Heart right ventricle (tissue), 16 donors: ENCODE measurements around the gene LAMTOR1. TPM values are rescaled to one million over a fixed set of nuclear protein-coding genes. Genes with fewer than 3 reads are reported as not detected.

ENCODE experiments used
- ATAC-seq, 8 donors: fragments of 200-7000 bp; cut with Tn5 transposase; one replicate each; pipeline ENCODE4 v1.9.1; 2020; ENCODE audit warnings: mild to moderate bottlenecking in 8 of 8, moderate library complexity in 8 of 8, moderate number of reproducible peaks in 1 of 8
- DNase-seq, 2 donors: peaks; one replicate each; pipeline ENCODE4 v3.0.0-alpha.2; 2020
- H3K27ac ChIP-seq, 10 donors: fragments of 200-600 bp; sonication (generic) in 2 of 10; one replicate each; pipeline versions ENCODE4 v1.5.0 to v1.8.0; 2020 to 2022; ENCODE audit warnings: mild to moderate bottlenecking in 3 of 10
- H3K27me3 ChIP-seq, 7 donors: fragments of 200-600 bp; one replicate each; pipeline ENCODE4 v1.8.0; 2021 to 2022; ENCODE audit warnings: mild to moderate bottlenecking in 2 of 7
- H3K36me3 ChIP-seq, 9 donors: fragments of 200-600 bp; sonication (generic) in 1 of 9; one replicate each; pipeline versions ENCODE4 v1.5.0 to v1.8.0; 2020 to 2022; ENCODE audit warnings: mild to moderate bottlenecking in 2 of 9
- H3K4me1 ChIP-seq, 9 donors: fragments of 200-600 bp; sonication (generic) in 1 of 9; one replicate each; pipeline versions ENCODE4 v1.5.0 to v1.8.0; 2020 to 2022; ENCODE audit warnings: mild to moderate bottlenecking in 4 of 9
- H3K4me3 ChIP-seq, 10 donors: fragments of 200-600 bp; sonication (generic) in 2 of 10; one replicate each; pipeline versions ENCODE4 v1.5.0 to v1.8.0; 2020 to 2022; ENCODE audit warnings: mild to moderate bottlenecking in 7 of 10, moderate library complexity in 2 of 10
- H3K9me3 ChIP-seq, 11 donors: fragments of 200-600 bp in 10 of 11; sonication (generic) in 2 of 11; one replicate each; pipeline versions ENCODE4 v1.5.0 to v1.8.0; 2013 to 2022; ENCODE audit warnings: mild to moderate bottlenecking in 2 of 11, control low read depth in 1 of 11, moderate library complexity in 1 of 11
- CTCF ChIP-seq, 9 donors: fragments of 200-600 bp; sonication (generic) in 2 of 9; IDR thresholded peaks; one replicate each; pipeline versions ENCODE4 v1.5.0 to v1.8.0; 2021 to 2022; ENCODE audit warnings: antibody characterized with exemption in 9 of 9, mild to moderate bottlenecking in 5 of 9, moderate library complexity in 1 of 9
- WGBS, 2 donors: extraction: QIAGEN DNeasy Blood & Tissue Kit; methylation state at CpG; one replicate each; pipeline ENCODE4 v1.1.7; 2013; ENCODE audit warnings: inconsistent platforms in 1 of 2; 5-methylcytosine and 5-hydroxymethylcytosine counted together
- intact Hi-C, 10 donors: fragments of 100-400 bp; cut with DNase I; formaldehyde crosslinking; loops; one replicate each; pipeline versions ENCODE4 v1.11.1 to v1.14.2; 2022
- polyA plus RNA-seq, 2 donors: library from polyadenylated mRNA; stranded (reverse); fragments of 200-250 nt; gene quantifications; one replicate each; pipeline ENCODE4 v1.2.3, GENCODE V29; 2013
- total RNA-seq, 10 donors: library from RNA; stranded (reverse); fragmentation: NEBNext Ultra II Directional in 3 of 10; extraction: Animal tissue kit (Norgen Biotek cat#: 25700) in 3 of 10; gene quantifications; one replicate each; pipeline versions ENCODE4 v1.2.1 to v1.2.4, GENCODE V29; 2021 to 2023
- donor health status: Arrhythmogenic right ventricular cardiomyopathy.
- donor health status: ischemic (EF 13 %, LVEDD 7.1; RV severe dilation, severe dysfunction).
- donor health status: healthy with polysubstance abuse.
- donor health status: DM: no; HTN: yes; CAD: no.
- donor health status: DM: no; HTN: no; CAD: no.
- donor health status: ischemic (EF 25% LVEDD 6.9; RV normal size, moderate dysfunction).
- donor health status: ischemic (EF 25% LVEDD 5.7; RV mildly dilated, moderate dysfunction).
- donor health status: healthy.
- donor health status: DM: yes; HTN: yes; CAD: no.
- donor health status: Ischemic cardiomyopathy.
- donor health status: ischemic (EF 35%, LVEDD 5.7; RV mildly dilated, moderate dysfunction).
- donor health status: nonischemic (EF 11% LVEDD 7.7; RV severe dilation, severe dysfunction).
- donor health status: DM: yes; HTN: yes; CAD: no.
- donor health status: PGD.
- donor health status: ischemic (EF 29% LVEDD 5.4; RV normal size, mild dysfunction).
- donor health status: nonischemic (EF 23%, LVEDD 6.1; RV moderate dilation, normal function).

The LAMTOR1 gene
- total and polyA plus RNA-seq, 12 donors = 58.3 to 158 (median 81.8) TPM

- Histone ChIP-seq H3K36me3 (peaks cover 0 to 23% (median 0%) of the 10 kb centered on the region in 9 donors), H3K27ac (peak overlapping the region in 7 of 10 donors; percentile 76 to 95 (median 89)), H3K4me1 (peaks cover 0 to 36% (median 15%) of the 10 kb centered on the region in 9 donors), H3K4me3 (no peak overlapping the region), H3K27me3 (no peaks in the 10 kb centered on the region), H3K9me3 (no peaks in the 10 kb centered on the region)
- intact Hi-C loops = loop anchor here in 2 of 10 donors (2.0 kb wide), 1 partner anchor 41 kb away; no protein-coding TSS in a partner anchor
- ATAC-seq = no peak
- no peak for DNase-seq
- WGBS, 2 donors = 91 to 97% methylated on average over 3 of the region's 3 CpGs
- no peak for TF ChIP-seq CTCF (IDR thresholded peaks at IDR 0.05)
Measured at GRCh38 chr11:72081821-72082453, 21.2 kb downstream of the LAMTOR1 start.

GRCh38 chr11:72081184-72081644 is 21.9 kb downstream of the LAMTOR1 start:
- WGBS, 2 donors = 71 to 72% methylated on average over 21 of the region's 21 CpGs
- Histone ChIP-seq H3K4me3 (peak overlapping the region in 9 of 10 donors; percentile 59 to 89 (median 75)), H3K9me3 (no peaks in the 10 kb centered on the region), H3K27me3 (no peaks in the 10 kb centered on the region), H3K27ac (peak overlapping the region; percentile 67 to 95 (median 87)), H3K36me3 (peaks cover 0 to 23% (median 0%) of the 10 kb centered on the region in 9 donors), H3K4me1 (peaks cover 0 to 36% (median 15%) of the 10 kb centered on the region in 9 donors)
- no peak for ATAC-seq
- no peak for DNase-seq
- intact Hi-C loops = loop anchor here in 2 of 10 donors (2.0 kb wide), 1 partner anchor 40 kb away; no protein-coding TSS in a partner anchor
- TF ChIP-seq CTCF (IDR thresholded peaks at IDR 0.05) = no peak

GRCh38 chr11:72080326-72081183 is 22.5 kb downstream of the LAMTOR1 start, which contains the start of the genes LRRC51 and NUMA1:
LRRC51 (plus strand) TSS chr11:72080850; CDS start chr11:72089084, 8,234 bp downstream.
NUMA1 (minus strand) TSS chr11:72080542; CDS start chr11:72035943, 44,599 bp downstream.
- peak within 1 kb of the TSS; percentile 43 to 89 (median 74) for H3K4me3 ChIP-seq
- peaks cover 0 to 39% (median 15%) of the 10 kb centered on the region in 9 donors for H3K4me1 ChIP-seq
- 1% methylated on average over 60 of the region's 60 CpGs for WGBS, 2 donors
- no peaks in the 10 kb centered on the region for H3K9me3 ChIP-seq
- DNase-seq (peak; percentile 97 to 100), ATAC-seq (peak; percentile 97 to 99 (median 98))
- no peaks in the 10 kb centered on the region for H3K27me3 ChIP-seq
- H3K36me3 ChIP-seq = peaks cover 0 to 22% (median 0%) of the 10 kb centered on the region in 9 donors
- no peak for TF ChIP-seq CTCF (IDR thresholded peaks at IDR 0.05)
- intact Hi-C loops = loop anchor here in 6 of 10 donors (1.0 to 2.0 kb wide), 4 partner anchors 32 to 40 kb away; partner anchors contain the start of gene ANAPC15 (in 3 of the 6)
- H3K27ac ChIP-seq = peak within 1 kb of the TSS; percentile 67 to 95 (median 87)
